ENCODE results near the gene CHI3L1.

CHI3L1 gene

GRCh38 chr1:203129501-203130231, 56.8 kb downstream of the CHI3L1 start:
- TF ChIP-seq FOXP2 (optimal IDR thresholded peaks at IDR 0.05; ENCODE audit: borderline replicate concordance, extremely low read depth, extremely low read length, insufficient read depth) (no peak), REST (IDR thresholded peaks at IDR 0.05; ENCODE audit: insufficient read depth in 1 of 2, low read depth in 2 of 2, low read length in 2 of 2) (no peak), SIN3A (IDR thresholded peaks at IDR 0.05; ENCODE audit: borderline replicate concordance, insufficient read depth, low read length) (no peak), POLR2AphosphoS5 (IDR thresholded peaks at IDR 0.05; ENCODE audit: low read depth, low read length) (no peak)

All from PFSK-1 (cell line).